ENCODE data around the gene TOX2.
A peak's percentile ranks its signal among the peaks of the same experiment; 100 is the strongest.

TOX2 gene

GRCh38 chr20:44081476-44081875 is 166.8 kb downstream of the TOX2 start:
- Histone ChIP-seq H3K4me2 (ENCODE audit: low read length) (no peak overlapping the region), H2AFZ (no peak overlapping the region), H3K4me1 (peaks cover 11% of the 10 kb centered on the region), H3K9me3 (ENCODE audit: control insufficient read depth, low read length) (no peaks in the 10 kb centered on the region), H3K9ac (no peak overlapping the region), H3K27me3 (ENCODE audit: control insufficient read depth, insufficient read depth, low read length) (no peaks in the 10 kb centered on the region), H3K4me3 (ENCODE audit: low read depth, low read length) (no peak overlapping the region), H3K79me2 (no peaks in the 10 kb centered on the region), H3K27ac (no peak overlapping the region), H3K36me3 (ENCODE audit: control insufficient read depth, insufficient read depth, low read length) (no peaks in the 10 kb centered on the region)
- TF ChIP-seq CTCF (IDR thresholded peaks at IDR 0.05) = no peak

- peaks cover 11% of the 10 kb centered on the region for H3K4me1 ChIP-seq
- TF ChIP-seq CTCF (IDR thresholded peaks at IDR 0.05) = no peak
Observed at GRCh38 chr20:44081888-44082287, 167.2 kb downstream of the TOX2 start.

GRCh38 chr20:44083220-44083933 is 168.7 kb downstream of the TOX2 start:
- no peak overlapping the region for H3K4me3 ChIP-seq (ENCODE audit: low read depth, low read length)
- no peaks in the 10 kb centered on the region for H3K36me3 ChIP-seq (ENCODE audit: control insufficient read depth, insufficient read depth, low read length)
- peak overlapping the region; percentile 62 for H3K27ac ChIP-seq
- no peaks in the 10 kb centered on the region for H3K27me3 ChIP-seq (ENCODE audit: control insufficient read depth, insufficient read depth, low read length)
- H3K9ac ChIP-seq = no peak overlapping the region
- H3K79me2 ChIP-seq = no peaks in the 10 kb centered on the region
- no peak for TF ChIP-seq CTCF (IDR thresholded peaks at IDR 0.05)
- peak overlapping the region; percentile 94 for H2AFZ ChIP-seq
- no peak overlapping the region for H3K4me2 ChIP-seq (ENCODE audit: low read length)
- peaks cover 11% of the 10 kb centered on the region for H3K4me1 ChIP-seq
- H3K9me3 ChIP-seq (ENCODE audit: control insufficient read depth, low read length) = no peaks in the 10 kb centered on the region

More at GRCh38 chr20:44081888-44082287, 167.2 kb downstream of the TOX2 start:
- no peak overlapping the region for H3K4me3 ChIP-seq (ENCODE audit: low read depth, low read length)
- H3K79me2 ChIP-seq = no peaks in the 10 kb centered on the region
- H3K9ac ChIP-seq = no peak overlapping the region
- no peaks in the 10 kb centered on the region for H3K9me3 ChIP-seq (ENCODE audit: control insufficient read depth, low read length)
- no peaks in the 10 kb centered on the region for H3K27me3 ChIP-seq (ENCODE audit: control insufficient read depth, insufficient read depth, low read length)
- no peak overlapping the region for H3K4me2 ChIP-seq (ENCODE audit: low read length)
- H2AFZ ChIP-seq = no peak overlapping the region
- H3K27ac ChIP-seq = no peak overlapping the region
- H3K36me3 ChIP-seq (ENCODE audit: control insufficient read depth, insufficient read depth, low read length) = no peaks in the 10 kb centered on the region

- H3K4me1 ChIP-seq = peaks cover 11% of the 10 kb centered on the region
- TF ChIP-seq CTCF (IDR thresholded peaks at IDR 0.05) = no peak
Observed at GRCh38 chr20:44084439-44084838, 169.8 kb downstream of the TOX2 start.

GRCh38 chr20:44084891-44085290 is 170.2 kb downstream of the TOX2 start:
- no peaks in the 10 kb centered on the region for H3K9me3 ChIP-seq (ENCODE audit: control insufficient read depth, low read length)
- H3K9ac ChIP-seq = no peak overlapping the region
- peaks cover 11% of the 10 kb centered on the region for H3K4me1 ChIP-seq

More at GRCh38 chr20:44084439-44084838, 169.8 kb downstream of the TOX2 start:
- Histone ChIP-seq H3K4me2 (ENCODE audit: low read length) (no peak overlapping the region), H3K9me3 (ENCODE audit: control insufficient read depth, low read length) (no peaks in the 10 kb centered on the region), H2AFZ (no peak overlapping the region), H3K36me3 (ENCODE audit: control insufficient read depth, insufficient read depth, low read length) (no peaks in the 10 kb centered on the region), H3K4me3 (ENCODE audit: low read depth, low read length) (no peak overlapping the region), H3K27ac (no peak overlapping the region), H3K79me2 (no peaks in the 10 kb centered on the region), H3K9ac (no peak overlapping the region), H3K27me3 (ENCODE audit: control insufficient read depth, insufficient read depth, low read length) (no peaks in the 10 kb centered on the region)

More at GRCh38 chr20:44084891-44085290, 170.2 kb downstream of the TOX2 start:
- H2AFZ ChIP-seq = no peak overlapping the region
- H3K79me2 ChIP-seq = no peaks in the 10 kb centered on the region
- no peak for TF ChIP-seq CTCF (IDR thresholded peaks at IDR 0.05)
- H3K36me3 ChIP-seq (ENCODE audit: control insufficient read depth, insufficient read depth, low read length) = no peaks in the 10 kb centered on the region
- H3K4me3 ChIP-seq (ENCODE audit: low read depth, low read length) = no peak overlapping the region
- no peak overlapping the region for H3K27ac ChIP-seq
- no peak overlapping the region for H3K4me2 ChIP-seq (ENCODE audit: low read length)
- H3K27me3 ChIP-seq (ENCODE audit: control insufficient read depth, insufficient read depth, low read length) = no peaks in the 10 kb centered on the region

Measured in parathyroid adenoma (tissue), 2 donors.